ENCODE results near the gene PSEN1. TPM values are rescaled to one million over a fixed set of nuclear protein-coding genes. Genes with fewer than 3 reads are reported as not detected.

PSEN1 gene
- total and polyA plus RNA-seq, 10 of the 15 experiments (the other 5 are each of a cell fraction or from before 2014, with no cell fraction given) = 8.9 to 32.3 (median 21.8) TPM

GRCh38 chr14:73188501-73188911 lies 52.2 kb downstream of the PSEN1 start:
- ChIA-PET POLR2A (no interaction called here), CTCF (no interaction called here), SMC1A (ENCODE audit: uncharacterized antibody, unreplicated experiment) (no interaction called here), RAD21 (ENCODE audit: unreplicated experiment) (interaction anchor here (0.5 to 0.6 kb wide), 2 partner anchors 106 to 320 kb away, joined by 3 to 4 read pairs; no protein-coding TSS in a partner anchor)
- no peak for DNase-seq (ENCODE audit: low read depth, low spot score)
- no peaks in the 10 kb centered on the region for H3K79me2 ChIP-seq (ENCODE audit: control insufficient read depth, insufficient read depth, low read length)
- H3K9ac ChIP-seq (ENCODE audit: control insufficient read depth, insufficient read depth, low read length) = no peak overlapping the region
- 100% methylated on average over 3 of the region's 3 CpGs for WGBS (ENCODE audit: insufficient coverage, insufficient replicate concordance, low lambda C conversion rate, missing lambda C conversion rate)
- no peak overlapping the region for H3K4me2 ChIP-seq (ENCODE audit: control insufficient read depth, insufficient read depth)
- no peak overlapping the region for H3K27ac ChIP-seq (ENCODE audit: control insufficient read depth, insufficient read depth)
- no peaks in the 10 kb centered on the region for H3K27me3 ChIP-seq (replicated peaks in 1 of 2; ENCODE audit: control insufficient read depth in 2 of 2, insufficient read depth in 2 of 2, low read length in 1 of 2)
- H4K20me1 ChIP-seq (ENCODE audit: control insufficient read depth, insufficient read depth) = no peaks in the 10 kb centered on the region
- no peaks in the 10 kb centered on the region for H3K4me1 ChIP-seq (ENCODE audit: control insufficient read depth, insufficient read depth, low read length)
- no peak for FAIRE-seq
- H3K9me3 ChIP-seq (replicated peaks; ENCODE audit: control insufficient read depth, insufficient read depth, low read length) = no peaks in the 10 kb centered on the region
- no TSS peak for BruUV-seq (replicated peaks)
- peaks cover 1 to 9% of the 10 kb centered on the region in 2 experiments; a peak in 3 of 4 replicates for H3K36me3 ChIP-seq (ENCODE audit: control insufficient read depth in 2 of 2, insufficient read depth in 2 of 2, low read length in 1 of 2)
- no peak overlapping the region for H2AFZ ChIP-seq (ENCODE audit: control insufficient read depth, low read depth, low read length)
- intact Hi-C loops (cut with micrococcal nuclease; ENCODE audit: unreplicated experiment) = no loop called here
- no peak for ATAC-seq
- TF ChIP-seq JUNB (IDR thresholded peaks at IDR 0.05) = no peak
- TF ChIP-seq USF1 (IDR thresholded peaks at IDR 0.05; ENCODE audit: borderline replicate concordance, extremely low read length, insufficient read depth, low read depth, low read length) = no peak
- no peak for TF ChIP-seq NRF1 (conservative IDR thresholded peaks at IDR 0.05; ENCODE audit: low read depth, low read length)
- TF ChIP-seq SP1 (IDR thresholded peaks at IDR 0.05; ENCODE audit: low read depth, low read length) = no peak
- TF ChIP-seq MAX (IDR thresholded peaks at IDR 0.05; ENCODE audit: low read depth, low read length) = no peak
- TF ChIP-seq TARDBP (IDR thresholded peaks at IDR 0.05; ENCODE audit: borderline replicate concordance) = no peak
- no peak for TF ChIP-seq ZBED1 (IDR thresholded peaks at IDR 0.05; ENCODE audit: borderline replicate concordance)
- no peak for TF ChIP-seq CEBPZ (IDR thresholded peaks at IDR 0.05; ENCODE audit: low read depth, low read length)
- H3K4me3 ChIP-seq = no peak overlapping the region
- in situ Hi-C loops (cut with MboI) = no loop called here

Measured in GM12878 (cell line).